ENCODE data around the gene CLDN14.

CLDN14 gene

DNA sequence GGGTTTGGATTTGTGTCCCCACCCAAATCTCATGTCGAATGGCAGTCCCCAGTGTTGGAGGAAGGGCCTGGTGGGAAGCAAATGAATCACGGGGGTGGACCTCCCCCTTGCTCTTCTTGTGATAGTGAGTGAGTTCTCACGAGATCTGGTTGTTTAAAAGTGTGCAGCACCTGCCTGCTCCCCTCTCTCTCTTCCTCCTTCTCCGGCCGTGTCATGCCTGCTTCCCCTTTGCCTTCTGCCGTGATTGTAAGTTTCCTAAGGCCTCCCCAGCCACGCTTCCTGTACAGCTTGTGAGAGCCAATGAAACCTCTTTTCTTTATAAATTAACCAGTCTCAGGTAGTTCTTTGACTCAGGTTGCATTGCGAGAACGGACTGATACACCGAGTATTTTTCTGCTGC, 15.9 kb downstream of the CLDN14 start:
- Histone ChIP-seq H3K4me3 (ENCODE audit: severe bottlenecking) (no peak overlapping the region), H3K4me1 (ENCODE audit: insufficient read depth, poor library complexity, severe bottlenecking) (no peaks in the 10 kb centered on the region), H3K9me3 (ENCODE audit: severe bottlenecking) (no peaks in the 10 kb centered on the region), H3K36me3 (ENCODE audit: low read depth) (no peaks in the 10 kb centered on the region), H3K27ac (ENCODE audit: poor library complexity, severe bottlenecking) (no peak overlapping the region), H3K27me3 (ENCODE audit: insufficient read depth, poor library complexity, severe bottlenecking) (no peaks in the 10 kb centered on the region)
- ATAC-seq (ENCODE audit: low read depth) (no peak), DNase-seq (ENCODE audit: low spot score) (no peak)
- TF ChIP-seq, protein P1, sequence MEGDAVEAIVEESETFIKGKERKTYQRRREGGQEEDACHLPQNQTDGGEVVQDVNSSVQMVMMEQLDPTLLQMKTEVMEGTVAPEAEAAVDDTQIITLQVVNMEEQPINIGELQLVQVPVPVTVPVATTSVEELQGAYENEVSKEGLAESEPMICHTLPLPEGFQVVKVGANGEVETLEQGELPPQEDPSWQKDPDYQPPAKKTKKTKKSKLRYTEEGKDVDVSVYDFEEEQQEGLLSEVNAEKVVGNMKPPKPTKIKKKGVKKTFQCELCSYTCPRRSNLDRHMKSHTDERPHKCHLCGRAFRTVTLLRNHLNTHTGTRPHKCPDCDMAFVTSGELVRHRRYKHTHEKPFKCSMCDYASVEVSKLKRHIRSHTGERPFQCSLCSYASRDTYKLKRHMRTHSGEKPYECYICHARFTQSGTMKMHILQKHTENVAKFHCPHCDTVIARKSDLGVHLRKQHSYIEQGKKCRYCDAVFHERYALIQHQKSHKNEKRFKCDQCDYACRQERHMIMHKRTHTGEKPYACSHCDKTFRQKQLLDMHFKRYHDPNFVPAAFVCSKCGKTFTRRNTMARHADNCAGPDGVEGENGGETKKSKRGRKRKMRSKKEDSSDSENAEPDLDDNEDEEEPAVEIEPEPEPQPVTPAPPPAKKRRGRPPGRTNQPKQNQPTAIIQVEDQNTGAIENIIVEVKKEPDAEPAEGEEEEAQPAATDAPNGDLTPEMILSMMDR (IDR thresholded peaks at IDR 0.05; ENCODE audit: poor library complexity, severe bottlenecking) = no peak

DNA sequence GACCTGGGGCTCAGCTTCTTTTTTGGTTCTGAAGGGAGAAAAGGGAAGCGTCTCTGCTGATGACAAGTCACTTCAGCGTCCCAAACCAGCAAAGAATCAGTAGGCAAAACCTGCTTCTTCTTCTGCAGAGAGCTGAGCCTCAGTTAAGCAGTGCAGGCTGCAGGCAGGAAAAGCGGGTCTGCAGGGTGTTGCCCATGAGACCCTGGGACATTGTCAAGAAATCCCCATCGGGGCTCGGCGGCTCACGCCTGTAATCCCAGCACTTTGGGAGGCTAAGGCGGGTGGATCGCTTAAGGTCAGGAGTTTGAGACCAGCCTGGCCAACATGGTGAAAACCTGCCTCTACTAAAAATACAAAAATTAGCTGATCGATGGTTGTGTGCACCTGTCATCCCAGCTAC, 16.7 kb downstream of the CLDN14 start:
- DNase-seq (ENCODE audit: low spot score) (no peak), ATAC-seq (ENCODE audit: low read depth) (no peak)
- Histone ChIP-seq H3K9me3 (ENCODE audit: severe bottlenecking) (no peaks in the 10 kb centered on the region), H3K4me3 (ENCODE audit: severe bottlenecking) (no peak overlapping the region), H3K4me1 (ENCODE audit: insufficient read depth, poor library complexity, severe bottlenecking) (no peaks in the 10 kb centered on the region), H3K36me3 (ENCODE audit: low read depth) (no peaks in the 10 kb centered on the region), H3K27ac (ENCODE audit: poor library complexity, severe bottlenecking) (no peak overlapping the region), H3K27me3 (ENCODE audit: insufficient read depth, poor library complexity, severe bottlenecking) (no peaks in the 10 kb centered on the region)
- TF ChIP-seq, protein P1 (IDR thresholded peaks at IDR 0.05; ENCODE audit: poor library complexity, severe bottlenecking) = no peak

DNA sequence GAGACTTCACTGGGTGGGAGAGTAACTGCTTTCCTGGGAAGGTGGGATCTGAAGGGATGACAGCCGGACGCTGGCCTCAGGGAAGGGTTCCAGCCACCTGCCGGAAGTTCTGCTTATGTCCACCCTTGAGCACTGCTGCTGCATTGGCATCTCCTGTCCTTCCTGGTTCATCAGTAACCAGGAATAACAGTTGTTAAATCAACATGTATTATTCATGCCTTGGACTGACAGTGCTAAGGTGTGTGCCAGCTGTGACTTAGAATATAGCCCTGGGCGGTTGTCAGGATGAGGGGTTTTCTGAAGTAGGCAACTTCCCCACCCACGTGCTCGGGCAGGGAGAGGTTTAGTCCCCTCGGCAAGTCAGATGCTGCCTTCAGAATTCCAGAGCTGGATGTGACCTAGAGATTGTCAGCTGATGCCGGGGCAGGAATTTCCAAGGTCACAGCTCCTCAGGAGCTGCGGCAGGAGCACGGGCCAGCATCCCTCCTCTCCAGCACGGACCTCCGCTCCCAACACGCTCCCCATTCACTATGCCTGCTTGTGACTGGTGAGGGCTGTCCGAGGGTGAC, 17.9 kb downstream of the CLDN14 start:
- Histone ChIP-seq H3K27ac (ENCODE audit: poor library complexity, severe bottlenecking) (no peak overlapping the region), H3K36me3 (ENCODE audit: low read depth) (no peaks in the 10 kb centered on the region), H3K4me1 (ENCODE audit: insufficient read depth, poor library complexity, severe bottlenecking) (no peaks in the 10 kb centered on the region), H3K4me3 (ENCODE audit: severe bottlenecking) (no peak overlapping the region), H3K9me3 (ENCODE audit: severe bottlenecking) (no peaks in the 10 kb centered on the region), H3K27me3 (ENCODE audit: insufficient read depth, poor library complexity, severe bottlenecking) (no peaks in the 10 kb centered on the region)
- DNase-seq (ENCODE audit: low spot score) = no peak
- ATAC-seq (ENCODE audit: low read depth) = no peak
- TF ChIP-seq, protein P1 (IDR thresholded peaks at IDR 0.05; ENCODE audit: poor library complexity, severe bottlenecking) = no peak

DNA sequence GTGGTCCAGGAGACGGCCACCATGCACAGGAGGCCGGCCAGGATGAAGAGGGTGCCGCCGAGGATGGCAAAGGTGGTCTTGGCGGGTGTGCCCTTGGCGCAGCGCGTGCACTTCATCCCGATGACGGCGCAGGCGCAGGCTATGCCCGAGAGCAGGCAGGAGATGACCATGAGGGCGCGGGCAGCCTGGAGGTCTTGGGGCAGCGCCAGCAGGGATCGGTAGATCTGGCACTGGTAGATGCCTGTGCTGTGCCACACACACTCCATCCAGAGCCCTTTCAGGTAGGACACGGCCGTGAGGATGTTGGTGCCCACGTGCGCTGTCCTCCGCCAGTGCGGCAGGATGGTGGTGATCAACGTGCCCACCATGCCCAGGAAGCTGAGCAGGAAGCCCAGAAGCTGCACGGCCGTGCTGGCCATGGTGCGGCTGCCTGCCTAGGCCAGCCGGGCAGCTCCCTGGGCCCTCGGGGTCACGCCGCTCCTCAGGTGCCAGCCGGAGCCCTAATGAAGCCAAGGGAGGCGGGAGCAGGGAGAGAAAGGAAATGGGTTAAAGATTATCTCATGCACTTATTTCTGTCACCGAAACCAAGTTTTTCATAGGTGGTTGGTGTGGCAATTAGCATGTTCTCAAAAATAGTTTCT, 18.5 kb downstream of the CLDN14 start:
- Histone ChIP-seq H3K27ac (ENCODE audit: poor library complexity, severe bottlenecking) (no peak overlapping the region), H3K4me3 (ENCODE audit: severe bottlenecking) (no peak overlapping the region), H3K4me1 (ENCODE audit: insufficient read depth, poor library complexity, severe bottlenecking) (no peaks in the 10 kb centered on the region), H3K9me3 (ENCODE audit: severe bottlenecking) (no peaks in the 10 kb centered on the region), H3K36me3 (ENCODE audit: low read depth) (no peaks in the 10 kb centered on the region), H3K27me3 (ENCODE audit: insufficient read depth, poor library complexity, severe bottlenecking) (no peaks in the 10 kb centered on the region)
- no peak for DNase-seq (ENCODE audit: low spot score)
- ATAC-seq (ENCODE audit: low read depth) = no peak
- TF ChIP-seq, protein P1 (IDR thresholded peaks at IDR 0.05; ENCODE audit: poor library complexity, severe bottlenecking) = no peak

DNA sequence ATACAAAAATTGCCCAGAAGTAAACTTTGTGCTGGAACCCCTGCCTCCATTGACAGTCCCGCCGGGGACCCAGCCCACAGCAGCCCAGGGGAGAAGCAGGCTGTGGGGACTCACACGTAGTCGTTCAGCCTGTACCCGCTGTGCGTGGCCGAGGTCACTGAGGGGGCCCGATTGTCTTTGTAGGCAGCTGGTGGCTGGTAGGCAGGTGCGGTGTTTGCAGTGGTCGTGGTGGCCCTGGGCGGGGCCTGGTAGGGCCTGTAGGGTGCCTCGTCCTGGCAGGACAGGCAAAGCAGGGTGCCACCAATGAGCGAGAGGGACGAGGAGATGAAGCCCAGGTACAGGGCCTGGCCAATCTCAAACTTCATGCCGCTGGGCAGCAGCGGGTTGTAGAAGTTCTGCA, 19.1 kb downstream of the CLDN14 start:
- no peaks in the 10 kb centered on the region for H3K9me3 ChIP-seq (ENCODE audit: severe bottlenecking)
- TF ChIP-seq, protein P1 (IDR thresholded peaks at IDR 0.05; ENCODE audit: poor library complexity, severe bottlenecking) = no peak
- no peaks in the 10 kb centered on the region for H3K4me1 ChIP-seq (ENCODE audit: insufficient read depth, poor library complexity, severe bottlenecking)
- no peaks in the 10 kb centered on the region for H3K27me3 ChIP-seq (ENCODE audit: insufficient read depth, poor library complexity, severe bottlenecking)
- no peak overlapping the region for H3K27ac ChIP-seq (ENCODE audit: poor library complexity, severe bottlenecking)
- ATAC-seq (ENCODE audit: low read depth) (no peak), DNase-seq (ENCODE audit: low spot score) (no peak)
- no peak overlapping the region for H3K4me3 ChIP-seq (ENCODE audit: severe bottlenecking)
- H3K36me3 ChIP-seq (ENCODE audit: low read depth) = no peaks in the 10 kb centered on the region

All from RWPE2 (cell line).